HCEC 1CT (cell line): ENCODE results near the gene NT5DC2.

Experiments
- DNase-seq: peaks from one replicate; pipeline ENCODE4 v3.0.0-alpha.2; 2017

NT5DC2 gene

DNA sequence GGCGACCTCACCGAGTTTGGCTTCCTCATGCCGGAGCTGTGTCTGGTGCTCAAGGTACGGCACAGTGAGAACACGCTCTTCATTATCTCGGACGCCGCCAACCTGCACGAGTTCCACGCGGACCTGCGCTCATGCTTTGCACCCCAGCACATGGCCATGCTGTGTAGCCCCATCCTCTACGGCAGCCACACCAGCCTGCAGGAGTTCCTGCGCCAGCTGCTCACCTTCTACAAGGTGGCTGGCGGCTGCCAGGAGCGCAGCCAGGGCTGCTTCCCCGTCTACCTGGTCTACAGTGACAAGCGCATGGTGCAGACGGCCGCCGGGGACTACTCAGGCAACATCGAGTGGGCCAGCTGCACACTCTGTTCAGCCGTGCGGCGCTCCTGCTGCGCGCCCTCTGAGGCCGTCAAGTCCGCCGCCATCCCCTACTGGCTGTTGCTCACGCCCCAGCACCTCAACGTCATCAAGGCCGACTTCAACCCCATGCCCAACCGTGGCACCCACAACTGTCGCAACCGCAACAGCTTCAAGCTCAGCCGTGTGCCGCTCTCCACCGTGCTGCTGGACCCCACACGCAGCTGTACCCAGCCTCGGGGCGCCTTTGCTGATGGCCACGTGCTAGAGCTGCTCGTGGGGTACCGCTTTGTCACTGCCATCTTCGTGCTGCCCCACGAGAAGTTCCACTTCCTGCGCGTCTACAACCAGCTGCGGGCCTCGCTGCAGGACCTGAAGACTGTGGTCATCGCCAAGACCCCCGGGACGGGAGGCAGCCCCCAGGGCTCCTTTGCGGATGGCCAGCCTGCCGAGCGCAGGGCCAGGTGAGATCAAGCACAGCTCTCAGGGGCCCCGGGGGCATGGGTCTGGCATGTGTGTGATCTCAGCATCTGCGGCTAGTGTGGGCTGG is 45.6 kb downstream of the NT5DC2 start:
- no peak for DNase-seq

DNA sequence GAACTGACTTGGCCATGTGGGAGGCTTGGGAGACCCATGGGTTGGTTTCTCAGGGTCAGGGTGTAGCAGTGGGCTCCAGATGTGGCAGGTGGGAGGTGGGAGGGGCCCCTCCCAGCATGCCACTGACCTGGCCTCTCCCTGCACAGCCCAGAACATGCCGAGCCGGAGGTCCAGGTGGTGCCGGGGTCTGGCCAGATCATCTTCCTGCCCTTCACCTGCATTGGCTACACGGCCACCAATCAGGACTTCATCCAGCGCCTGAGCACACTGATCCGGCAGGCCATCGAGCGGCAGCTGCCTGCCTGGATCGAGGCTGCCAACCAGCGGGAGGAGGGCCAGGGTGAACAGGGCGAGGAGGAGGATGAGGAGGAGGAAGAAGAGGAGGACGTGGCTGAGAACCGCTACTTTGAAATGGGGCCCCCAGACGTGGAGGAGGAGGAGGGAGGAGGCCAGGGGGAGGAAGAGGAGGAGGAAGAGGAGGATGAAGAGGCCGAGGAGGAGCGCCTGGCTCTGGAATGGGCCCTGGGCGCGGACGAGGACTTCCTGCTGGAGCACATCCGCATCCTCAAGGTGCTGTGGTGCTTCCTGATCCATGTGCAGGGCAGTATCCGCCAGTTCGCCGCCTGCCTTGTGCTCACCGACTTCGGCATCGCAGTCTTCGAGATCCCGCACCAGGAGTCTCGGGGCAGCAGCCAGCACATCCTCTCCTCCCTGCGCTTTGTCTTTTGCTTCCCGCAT is 46.4 kb downstream of the NT5DC2 start:
- DNase-seq, result no peak

DNA sequence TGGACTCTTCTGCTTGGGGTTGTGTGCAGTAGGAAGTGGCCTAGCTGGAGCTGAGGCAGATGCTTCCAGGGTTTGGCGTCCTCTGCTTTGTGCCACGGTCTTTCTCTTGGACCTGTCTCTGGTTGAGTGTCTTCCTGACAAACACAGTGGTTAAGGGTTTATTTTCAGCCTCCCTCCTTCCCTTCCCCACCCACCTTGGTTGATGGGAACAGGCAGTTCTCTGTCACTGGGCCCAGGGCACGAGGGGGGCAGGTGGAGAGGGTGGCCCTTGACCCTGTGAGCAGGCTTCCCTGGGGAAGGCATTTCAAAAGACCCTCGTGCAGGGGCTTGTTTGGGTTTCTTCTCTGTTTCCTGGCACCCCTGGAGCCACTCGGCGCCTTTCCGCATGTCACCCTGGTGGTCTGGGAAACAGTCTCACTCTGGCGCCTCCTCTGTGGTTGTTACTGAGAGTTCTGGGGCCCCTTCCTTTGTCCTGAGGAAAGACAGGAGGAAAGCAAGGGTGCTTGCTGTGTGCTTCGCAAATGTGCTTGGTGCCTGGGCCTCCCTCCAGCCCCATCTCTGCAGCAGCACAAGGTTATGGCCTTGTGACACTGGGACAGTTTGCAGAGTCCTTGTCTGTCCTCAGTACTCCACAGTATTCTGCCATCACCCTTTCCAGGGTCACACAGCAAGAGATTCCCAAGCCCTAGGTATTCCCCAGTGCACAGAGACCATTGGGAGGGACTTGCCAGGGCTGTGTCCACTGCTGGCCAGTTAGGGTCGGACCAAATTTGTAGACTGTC is 48.8 kb downstream of the NT5DC2 start:
- DNase-seq, result no peak

- no peak for DNase-seq
Observed at GRCh38 chr3:52483577-52484381, 49.9 kb downstream of the NT5DC2 start.

GRCh38 chr3:52483081-52483480 is 50.6 kb downstream of the NT5DC2 start:
- DNase-seq, result no peak

GRCh38 chr3:52481819-52482521 is 51.7 kb downstream of the NT5DC2 start:
- peak; percentile 1 for DNase-seq

DNA sequence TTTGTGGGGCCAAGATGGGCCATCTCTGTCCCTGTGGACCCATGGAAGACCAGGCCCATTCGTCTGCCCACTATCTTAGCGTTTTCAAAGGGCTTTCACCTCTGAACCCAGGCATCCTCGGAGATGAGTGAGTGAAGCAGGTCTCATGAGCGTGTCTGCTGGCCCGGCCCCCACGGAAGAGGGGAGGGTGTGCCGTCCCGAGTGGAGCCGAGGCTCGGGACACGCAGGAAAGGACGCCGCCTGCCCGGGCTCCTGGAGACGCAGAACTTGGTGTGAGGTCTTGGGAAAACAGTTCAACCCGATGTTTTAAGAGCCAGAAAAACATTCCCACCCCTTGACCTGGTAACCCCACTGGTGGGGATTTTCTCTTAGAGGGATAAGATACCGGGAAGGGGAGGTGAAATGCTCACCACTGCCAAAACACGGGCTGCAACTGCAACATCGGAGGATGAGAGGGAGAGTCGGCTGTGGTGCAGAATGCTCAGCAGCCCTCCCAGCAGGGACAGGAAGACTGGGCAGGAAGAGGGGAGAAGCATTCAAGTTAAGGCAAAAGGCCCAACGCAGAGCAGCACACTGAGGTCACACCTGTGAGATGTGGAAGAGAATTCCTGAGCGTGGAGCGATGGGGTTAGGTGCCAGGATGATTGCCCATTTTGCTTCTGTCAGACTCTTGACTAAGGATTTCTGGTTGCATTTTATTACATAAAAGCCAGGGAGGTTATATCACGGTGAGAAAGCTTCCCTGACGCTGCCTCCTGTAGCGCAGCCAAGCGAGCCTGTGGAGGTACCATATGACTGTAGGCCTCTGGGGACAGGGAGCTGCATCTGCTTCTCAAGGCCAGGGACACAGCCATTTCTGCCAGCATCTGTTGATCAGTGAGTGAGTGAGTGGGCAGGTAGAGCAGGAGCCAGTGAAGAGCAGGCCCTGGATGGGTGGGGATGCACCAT is 52.6 kb downstream of the NT5DC2 start:
- DNase-seq, result no peak

DNA sequence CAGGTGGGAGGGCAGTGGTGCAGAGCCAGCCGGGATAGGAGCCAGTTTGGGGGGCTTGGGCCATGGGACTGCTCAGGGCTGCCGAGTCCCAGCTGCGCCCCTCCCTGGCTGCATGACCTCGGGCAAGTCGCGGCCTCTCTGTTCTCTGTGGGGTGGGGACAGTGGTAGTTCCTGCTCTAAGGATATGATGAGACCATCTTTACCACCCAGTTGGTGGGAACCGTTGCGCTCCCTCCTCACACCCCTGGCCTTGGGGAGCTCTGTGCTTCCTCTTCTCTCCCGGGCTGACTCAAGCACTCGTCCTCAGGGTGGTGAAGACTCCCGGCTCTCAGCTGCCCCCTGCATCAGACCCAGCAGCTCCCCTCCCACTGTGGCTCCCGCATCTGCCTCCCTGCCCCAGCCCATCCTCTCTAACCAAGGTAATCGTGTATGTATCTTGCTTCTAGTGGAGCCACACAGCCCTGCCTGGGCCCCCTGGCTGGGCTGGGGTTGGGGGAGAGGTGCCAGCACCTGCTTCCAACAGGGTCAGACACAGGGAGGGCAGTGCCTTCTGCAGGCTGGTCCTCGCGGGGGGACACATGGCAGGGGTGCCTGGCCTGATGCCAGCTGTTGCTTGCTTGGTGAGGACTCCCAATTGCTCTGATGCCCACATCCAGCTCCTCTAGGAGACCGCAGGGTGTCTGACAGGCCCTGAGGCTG is 53.6 kb downstream of the NT5DC2 start:
- no peak for DNase-seq

- no peak for DNase-seq
Observed at GRCh38 chr3:52479037-52479876, 54.4 kb downstream of the NT5DC2 start.

DNA sequence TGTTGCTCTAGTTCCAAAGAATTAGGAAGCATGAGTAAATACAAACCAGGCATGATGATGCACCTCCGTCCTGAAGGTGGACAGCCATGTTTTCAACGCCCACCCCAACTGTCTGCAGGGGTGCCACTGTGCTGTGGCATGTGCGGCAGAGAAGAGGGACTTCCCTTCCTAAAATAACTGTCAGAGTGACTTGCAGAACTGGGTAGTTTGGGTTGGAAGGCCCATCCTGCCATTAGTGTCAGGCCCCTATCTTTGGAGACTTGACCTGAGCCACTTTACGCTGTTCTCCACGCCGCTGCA is 55.9 kb downstream of the NT5DC2 start:
- DNase-seq, result no peak

GRCh38 chr3:52477076-52477795 is 56.4 kb downstream of the NT5DC2 start:
- DNase-seq, result no peak
